ENCODE data around the gene SHC1. TPM values are rescaled to one million over a fixed set of nuclear protein-coding genes. Genes with fewer than 3 reads are reported as not detected.

The SHC1 gene
- total and polyA plus RNA-seq, 2 experiments from 2014 or later = 117 to 211 TPM

- Histone ChIP-seq H3K4me2 (peak overlapping the region; percentile 91), H3K4me3 (peak overlapping the region; percentile 92), H4K20me1 (replicated peaks; ENCODE audit: insufficient read depth) (peaks cover 30% of the 10 kb centered on the region), H3K79me2 (replicated peaks; ENCODE audit: insufficient read depth) (peaks cover 17% of the 10 kb centered on the region), H3F3A (replicated peaks; ENCODE audit: low read depth) (peaks cover 52% of the 10 kb centered on the region), H3K27me3 (ENCODE audit: insufficient read depth) (no peaks in the 10 kb centered on the region), H3K36me3 (ENCODE audit: insufficient read depth) (peaks cover 32% of the 10 kb centered on the region), H3K9me2 (ENCODE audit: insufficient read depth) (no peaks in the 10 kb centered on the region), H3K27ac (ENCODE audit: low read depth) (peak overlapping the region; percentile 97), H2AFZ (0 out of 2 replicates have a peak overlapping the region, but pooled peaks have one; percentile 43), H3K4me1 (ENCODE audit: insufficient read depth) (peaks cover 35% of the 10 kb centered on the region)
- TF ChIP-seq ZNF462 (CRISPR knock-in tag; IDR thresholded peaks at IDR 0.05) = no peak
- TF ChIP-seq STAT1 (IDR thresholded peaks at IDR 0.05; ENCODE audit: unreplicated experiment) = no peak
- no peak for TF ChIP-seq EZH2 (IDR thresholded peaks at IDR 0.05; ENCODE audit: low read depth, unreplicated experiment)
- TF ChIP-seq NANOG (IDR thresholded peaks at IDR 0.05; ENCODE audit: borderline replicate concordance) = no peak
- no peak for TF ChIP-seq REST (IDR thresholded peaks at IDR 0.05; ENCODE audit: unreplicated experiment)
- no peak for TF ChIP-seq CTCF (conservative IDR thresholded peaks at IDR 0.05; ENCODE audit: low read depth in 2 of 2)
- peaks cover 14% of the 10 kb centered on the region for H3K27me3 Mint-ChIP-seq (ENCODE audit: insufficient read depth, low read depth, poor library complexity)
- H3K27ac Mint-ChIP-seq = peak overlapping the region; percentile 90
- H3K4me3 Mint-ChIP-seq = peak overlapping the region; percentile 81
- peaks cover 72% of the 10 kb centered on the region for H3K36me3 Mint-ChIP-seq (ENCODE audit: low read depth)
- DNase-seq (ENCODE audit: low spot score) (peak; percentile 60), ATAC-seq (peak; percentile 18)
- no peaks in the 10 kb centered on the region for H3K9me3 Mint-ChIP-seq
- peaks cover 39% of the 10 kb centered on the region for H3K4me1 Mint-ChIP-seq
Measured at GRCh38 chr1:154962156-154962749, 8.3 kb downstream of the SHC1 start.
